HepG2 (cell line): ENCODE data around the gene NPW. TPM values are rescaled to one million over a fixed set of nuclear protein-coding genes. Genes with fewer than 3 reads are reported as not detected.
A peak's percentile ranks its signal among the peaks of the same experiment; 100 is the strongest.

Source experiments
- ATAC-seq: fragments of 200-7000 bp; cut with Tn5 transposase; 3 replicates; pipeline ENCODE4 v1.9.1; 2020; ENCODE audit warnings: mild to moderate bottlenecking, moderate library complexity
- BruUV-seq: library from RNA; stranded (reverse); fragments of 400-500 nt; replicated peaks from 2 replicates; lab custom pipeline; 2021; lab: Mats Ljungman, UMichigan
- CTCF ChIA-PET: fragments of 300-600 bp; formaldehyde crosslinking; extraction: SDS; loops from one replicate; lab custom pipeline; 2021; ENCODE audit warnings: low total read pairs, inconsistent platforms, low intra/inter-chr PET ratio; lab: Yijun Ruan, JAX
- POLR2A ChIA-PET: fragments of 350-600 bp; sonication (Branson Sonifier 250); formaldehyde crosslinking; loops from one replicate; lab custom pipeline; 2020; ENCODE audit warnings: antibody characterized with exemption, inconsistent platforms; lab: Yijun Ruan, JAX
- DNase-seq: peaks from one replicate; pipeline ENCODE4 v3.0.0-alpha.2; 2015; ENCODE audit warnings: low spot score
- FAIRE-seq: peaks from 3 replicates; lab custom pipeline; 2011; peaks lifted over from hg19 to GRCh38; lab: Jason Lieb, UNC
- H2AFZ ChIP-seq: one replicate; pipeline ENCODE4 v1.6.1; 2011; ENCODE audit warnings: low read length, inconsistent platforms
- H3K27ac ChIP-seq: fragments of 300-600 bp; 3 replicates; pipeline ENCODE4 v1.8.0; 2011; ENCODE audit warnings: mixed run types, mild to moderate bottlenecking, mixed read lengths, low read length, inconsistent platforms; ENCODE audit not compliant: insufficient read depth; ENCODE audit errors: extremely low read length
- H3K27me3 ChIP-seq, 2 experiments: fragments of 200-600 bp in 1 of 2; 2 replicates in 1 of 2; 3 replicates in 1 of 2; pipeline versions ENCODE4 v1.6.0 to v1.8.0; 2011; ENCODE audit warnings: low read length in 2 of 2, mild to moderate bottlenecking in 2 of 2, moderate library complexity in 2 of 2, inconsistent platforms in 1 of 2; ENCODE audit not compliant: insufficient read depth in 2 of 2, control insufficient read depth in 1 of 2
- H3K36me3 ChIP-seq, 2 experiments: fragments of 200-600 bp in 1 of 2; replicated peaks in 1 of 2; 2 replicates in 1 of 2; 3 replicates in 1 of 2; pipeline versions ENCODE4 v1.5.1 to v1.8.0; 2011; ENCODE audit warnings: low read length in 2 of 2, inconsistent platforms in 1 of 2; ENCODE audit not compliant: insufficient read depth in 2 of 2, control insufficient read depth in 1 of 2
- H3K4me1 ChIP-seq: 2 replicates; pipeline ENCODE4 v1.5.1; 2012; ENCODE audit warnings: low read length, inconsistent platforms; ENCODE audit not compliant: insufficient read depth
- H3K4me2 ChIP-seq: 2 replicates; pipeline ENCODE4 v1.6.0; 2011; ENCODE audit warnings: low read depth, low read length, inconsistent platforms
- H3K4me3 ChIP-seq, 3 experiments: fragments of 200-600 bp in 1 of 3; sonication (generic), shearing (Covaris generic) in 1 of 3; replicated peaks in 1 of 3; 2 replicates each; pipeline ENCODE4 v1.5.1; 2011 to 2016; ENCODE audit warnings: low read length in 3 of 3, inconsistent platforms in 2 of 3, low read depth in 2 of 3, mild to moderate bottlenecking in 2 of 3, control low read depth in 1 of 3, mixed read lengths in 1 of 3; ENCODE audit not compliant: insufficient read depth in 1 of 3
- H3K79me2 ChIP-seq: one replicate; pipeline ENCODE4 v1.6.1; 2011; ENCODE audit warnings: low read length, inconsistent platforms; ENCODE audit not compliant: insufficient read depth
- H3K9ac ChIP-seq: 2 replicates; pipeline ENCODE4 v1.6.0; 2011; ENCODE audit warnings: mild to moderate bottlenecking, low read depth, low read length, inconsistent platforms; ENCODE audit not compliant: insufficient read depth
- H3K9me3 ChIP-seq: 2 replicates; pipeline ENCODE4 v1.5.1; 2012; ENCODE audit warnings: mild to moderate bottlenecking, low read length
- H4K20me1 ChIP-seq: 2 replicates; pipeline ENCODE4 v1.6.0; 2011; ENCODE audit warnings: inconsistent platforms, mild to moderate bottlenecking, low read length, moderate library complexity; ENCODE audit not compliant: insufficient read depth
- AGO1 ChIP-seq: fragments of 200-400 bp; formaldehyde crosslinking; IDR thresholded peaks from 2 replicates; pipeline ENCODE4 v1.6.1; 2017; ENCODE audit warnings: mild to moderate bottlenecking, low read depth, low read length, moderate library complexity; ENCODE audit not compliant: poor library complexity, severe bottlenecking
- AGO2 ChIP-seq: fragments of 200-400 bp; formaldehyde crosslinking; optimal IDR thresholded peaks from 2 replicates; pipeline ENCODE3; 2017; ENCODE audit warnings: mild to moderate bottlenecking, low read depth, low read length, moderate library complexity
- BCLAF1 ChIP-seq: fragments of 450-650 bp; IDR thresholded peaks from 2 replicates; pipeline ENCODE4 v1.6.1; 2017; ENCODE audit warnings: mild to moderate bottlenecking
- CEBPG ChIP-seq: IDR thresholded peaks from 2 replicates; pipeline ENCODE4 v1.6.1; 2016
- NR3C1 ChIP-seq: sonication (generic); formaldehyde crosslinking; IDR thresholded peaks from 2 replicates; pipeline ENCODE4 v1.4.0; 2020; ENCODE audit warnings: missing genetic modification reagents
- RAD21 ChIP-seq: fragments of 450-650 bp; formaldehyde crosslinking; IDR thresholded peaks from 2 replicates; pipeline ENCODE4 v1.5.0; 2020; ENCODE audit warnings: mild to moderate bottlenecking
- RBFOX2 ChIP-seq: fragments of 200-400 bp; formaldehyde crosslinking; IDR thresholded peaks from 2 replicates; pipeline ENCODE4 v1.6.1; 2017; ENCODE audit warnings: low read depth, mild to moderate bottlenecking, low read length
- SKIL ChIP-seq: sonication (generic); formaldehyde crosslinking; IDR thresholded peaks from 2 replicates; pipeline ENCODE4 v1.8.0; 2022; ENCODE audit warnings: missing genetic modification reagents, mild to moderate bottlenecking, moderate library complexity, borderline replicate concordance
- TAF1 ChIP-seq: sonication (generic); formaldehyde crosslinking; IDR thresholded peaks from 2 replicates; pipeline ENCODE4 v1.4.0; 2020; ENCODE audit warnings: missing genetic modification reagents
- WGBS: methylation state at CpG from one replicate; pipeline ENCODE4 v1.1.6; 2017; ENCODE audit warnings: low lambda C conversion rate; 5-methylcytosine and 5-hydroxymethylcytosine counted together
- in situ Hi-C: cut with HindIII; loops from 2 replicates; pipeline ENCODE4 v1.10.0; 2017; ENCODE audit warnings: low pct_unique_long_range_greater_than_20kb; ENCODE audit not compliant: extremely low pct_ligation_motif_present
- intact Hi-C: fragments of 100-400 bp; cut with micrococcal nuclease; formaldehyde crosslinking; loops from one replicate; pipeline ENCODE4 v1.10.0; 2022; ENCODE audit not compliant: unreplicated experiment
- polyA plus RNA-seq, 8 experiments: library from polyadenylated mRNA; depleted of rRNA in 3 of 8; stranded (reverse) in 7 of 8; unstranded in 1 of 8; fragments of >200 nt; fragmentation: Illumina TruSeq in 4 of 8; extraction: Trizol in 4 of 8; gene quantifications; 2 replicates each; pipeline versions ENCODE4 v1.2.1 to v1.2.3, GENCODE V29; 2011 to 2016; ENCODE audit warnings: low read depth in 4 of 8, missing spikeins in 1 of 8, mixed read lengths in 1 of 8; ENCODE audit not compliant: insufficient read depth in 1 of 8
- total RNA-seq, 5 experiments: library from RNA; depleted of rRNA; stranded (reverse); fragments of >200 nt; fragmentation: Illumina TruSeq; extraction: Trizol; gene quantifications; 2 replicates each; pipeline ENCODE4 v1.2.3, GENCODE V29; 2016; ENCODE audit warnings: low read depth in 1 of 5
- TF ChIP-seq, protein P1 (sequence below): sonication (generic); formaldehyde crosslinking; IDR thresholded peaks from 2 replicates; pipeline ENCODE4 v1.4.0; 2020; ENCODE audit warnings: missing genetic modification reagents, mild to moderate bottlenecking, borderline replicate concordance
- TF ChIP-seq, protein P2 (sequence below): sonication (generic); formaldehyde crosslinking; IDR thresholded peaks from 2 replicates; pipeline ENCODE4 v1.5.0; 2020; ENCODE audit warnings: missing genetic modification reagents, mild to moderate bottlenecking, borderline replicate concordance
- TF ChIP-seq, protein P3 (sequence below): sonication (generic); formaldehyde crosslinking; IDR thresholded peaks from 2 replicates; pipeline ENCODE4 v1.4.0; 2020; ENCODE audit warnings: missing genetic modification reagents

The NPW gene
- total and polyA plus RNA-seq, 2 of the 13 experiments (the other 11 are each of a cell fraction or from before 2014, with no cell fraction given), result 0.24 to 0.97 TPM

GRCh38 chr16:1980030-1980769 lies 39.4 kb upstream of the NPW start (continued):
- TF ChIP-seq BCLAF1 (no peak), TAF1 (CRISPR knock-in tag) (no peak), RBFOX2 (peak; percentile 41; the same call in 1 of the 2 replicates)
- TF ChIP-seq, all 625 proteins: peak for 3

GRCh38 chr16:1980770-1981087 lies 38.9 kb upstream of the NPW start:
- Histone ChIP-seq H3K4me3 (no peak overlapping the region), H3K36me3 (peaks cover 11 to 19% of the 10 kb centered on the region in 2 experiments; a peak in 4 of 5 replicates), H4K20me1 (no peaks in the 10 kb centered on the region), H3K4me2 (no peak overlapping the region), H3K27ac (no peak overlapping the region), H3K79me2 (peaks cover 12% of the 10 kb centered on the region), H3K9me3 (no peaks in the 10 kb centered on the region), H2AFZ (no peak overlapping the region), H3K9ac (no peak overlapping the region), H3K27me3 (no peaks in the 10 kb centered on the region), H3K4me1 (peaks cover 30% of the 10 kb centered on the region)
- no peak for FAIRE-seq
- no peak for DNase-seq
- no peak for ATAC-seq
- in situ Hi-C loops (no loop called here), intact Hi-C loops (no loop called here)
- no TSS peak for BruUV-seq
- no peak for TF ChIP-seq CEBPG (CRISPR knock-in tag)
- TF ChIP-seq, protein P1, sequence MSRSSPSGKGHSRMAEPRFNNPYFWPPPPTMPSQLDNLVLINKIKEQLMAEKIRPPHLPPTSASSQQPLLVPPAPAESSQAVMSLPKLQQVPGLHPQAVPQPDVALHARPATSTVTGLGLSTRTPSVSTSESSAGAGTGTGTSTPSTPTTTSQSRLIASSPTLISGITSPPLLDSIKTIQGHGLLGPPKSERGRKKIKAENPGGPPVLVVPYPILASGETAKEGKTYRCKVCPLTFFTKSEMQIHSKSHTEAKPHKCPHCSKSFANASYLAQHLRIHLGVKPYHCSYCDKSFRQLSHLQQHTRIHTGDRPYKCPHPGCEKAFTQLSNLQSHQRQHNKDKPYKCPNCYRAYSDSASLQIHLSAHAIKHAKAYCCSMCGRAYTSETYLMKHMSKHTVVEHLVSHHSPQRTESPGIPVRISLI (CRISPR knock-in tag), result no peak
- TF ChIP-seq, protein P2, sequence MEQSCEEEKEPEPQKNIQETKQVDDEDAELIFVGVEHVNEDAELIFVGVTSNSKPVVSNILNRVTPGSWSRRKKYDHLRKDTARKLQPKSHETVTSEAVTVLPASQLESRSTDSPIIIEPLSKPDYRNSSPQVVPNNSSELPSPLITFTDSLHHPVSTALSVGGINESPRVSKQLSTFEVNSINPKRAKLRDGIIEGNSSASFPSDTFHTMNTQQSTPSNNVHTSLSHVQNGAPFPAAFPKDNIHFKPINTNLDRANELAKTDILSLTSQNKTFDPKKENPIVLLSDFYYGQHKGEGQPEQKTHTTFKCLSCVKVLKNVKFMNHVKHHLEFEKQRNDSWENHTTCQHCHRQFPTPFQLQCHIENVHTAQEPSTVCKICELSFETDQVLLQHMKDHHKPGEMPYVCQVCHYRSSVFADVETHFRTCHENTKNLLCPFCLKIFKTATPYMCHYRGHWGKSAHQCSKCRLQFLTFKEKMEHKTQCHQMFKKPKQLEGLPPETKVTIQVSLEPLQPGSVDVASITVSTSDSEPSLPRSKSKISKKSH (CRISPR knock-in tag), result no peak
- TF ChIP-seq AGO1, result peak; percentile 84
- TF ChIP-seq RAD21 (CRISPR knock-in tag), result no peak
- TF ChIP-seq NR3C1, result no peak
- no peak for TF ChIP-seq SKIL (CRISPR knock-in tag)
- TF ChIP-seq, protein P3, sequence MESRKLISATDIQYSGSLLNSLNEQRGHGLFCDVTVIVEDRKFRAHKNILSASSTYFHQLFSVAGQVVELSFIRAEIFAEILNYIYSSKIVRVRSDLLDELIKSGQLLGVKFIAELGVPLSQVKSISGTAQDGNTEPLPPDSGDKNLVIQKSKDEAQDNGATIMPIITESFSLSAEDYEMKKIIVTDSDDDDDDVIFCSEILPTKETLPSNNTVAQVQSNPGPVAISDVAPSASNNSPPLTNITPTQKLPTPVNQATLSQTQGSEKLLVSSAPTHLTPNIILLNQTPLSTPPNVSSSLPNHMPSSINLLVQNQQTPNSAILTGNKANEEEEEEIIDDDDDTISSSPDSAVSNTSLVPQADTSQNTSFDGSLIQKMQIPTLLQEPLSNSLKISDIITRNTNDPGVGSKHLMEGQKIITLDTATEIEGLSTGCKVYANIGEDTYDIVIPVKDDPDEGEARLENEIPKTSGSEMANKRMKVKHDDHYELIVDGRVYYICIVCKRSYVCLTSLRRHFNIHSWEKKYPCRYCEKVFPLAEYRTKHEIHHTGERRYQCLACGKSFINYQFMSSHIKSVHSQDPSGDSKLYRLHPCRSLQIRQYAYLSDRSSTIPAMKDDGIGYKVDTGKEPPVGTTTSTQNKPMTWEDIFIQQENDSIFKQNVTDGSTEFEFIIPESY (CRISPR knock-in tag), result peak; percentile 28; the same call in 1 of the 2 replicates
- peak; percentile 82 for TF ChIP-seq AGO2
- POLR2A ChIA-PET, result interaction anchor here (6.8 kb wide), 1 partner anchor 16 kb away, joined by 62 read pairs; the partner anchor contains the start of gene RPS2
- CTCF ChIA-PET, result no interaction called here
- WGBS, result no CpG with 5 or more reads among the region's 16 CpGs
